Measurements from ENCODE around the gene MEGF10. TPM values are rescaled to one million over a fixed set of nuclear protein-coding genes. Genes with fewer than 3 reads are reported as not detected.

Gene MEGF10
- total RNA-seq, 1 experiment from 2014 or later, result not detected

DNA sequence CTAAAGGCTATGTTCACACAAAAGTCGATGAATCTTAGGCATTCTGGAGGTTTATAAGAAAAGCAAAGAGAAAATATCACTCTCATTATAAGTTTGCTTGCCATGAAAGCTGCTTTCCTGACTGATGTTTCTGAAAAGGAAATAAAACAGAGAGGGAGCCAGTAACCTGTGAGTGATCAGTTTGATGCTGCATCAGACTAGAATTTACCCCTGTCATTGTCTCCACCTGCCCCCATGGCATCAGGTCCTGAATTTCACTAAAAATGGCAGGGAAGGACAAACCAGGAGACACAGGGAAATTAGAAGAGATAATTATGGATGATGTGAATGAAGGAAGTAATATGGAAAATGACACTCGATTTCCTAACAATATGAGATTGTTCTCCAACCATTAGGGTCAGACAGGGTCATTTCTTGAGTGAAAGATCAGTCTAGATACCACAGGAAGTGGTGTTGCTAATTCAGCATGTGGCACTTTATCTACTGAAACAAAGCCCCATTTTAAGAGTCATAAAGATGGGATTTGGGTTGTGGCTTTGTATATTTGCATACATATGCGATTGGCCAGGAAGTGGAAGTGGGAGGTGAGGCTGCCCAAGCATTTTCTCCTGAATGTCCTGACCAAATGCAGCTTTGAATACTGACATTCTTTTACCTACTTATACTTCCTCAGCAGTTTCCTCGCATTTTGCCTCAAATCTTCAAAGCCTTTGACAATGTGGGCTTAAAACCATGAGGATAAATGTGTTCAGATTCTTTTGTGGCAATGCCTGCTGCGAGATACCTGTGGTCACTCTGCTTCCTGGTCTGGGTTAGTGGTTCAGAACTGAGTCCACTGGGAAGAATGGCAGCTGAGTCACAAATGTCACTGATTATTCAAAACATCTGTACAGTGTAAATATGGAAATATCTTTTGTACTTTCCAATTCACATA lies 29.7 kb downstream of the MEGF10 start:
- Histone ChIP-seq H3K27me3 (ENCODE audit: insufficient read depth, low read depth) (no peaks in the 10 kb centered on the region), H3F3A (ENCODE audit: insufficient read depth, low read depth) (no peaks in the 10 kb centered on the region), H3K4me2 (no peak overlapping the region), H3K79me2 (ENCODE audit: low read depth) (no peaks in the 10 kb centered on the region), H2AFZ (no peak overlapping the region), H3K4me3 (no peak overlapping the region), H3K4me1 (replicated peaks; ENCODE audit: insufficient read depth) (no peaks in the 10 kb centered on the region), H4K20me1 (ENCODE audit: insufficient read depth) (no peaks in the 10 kb centered on the region), H3K36me3 (ENCODE audit: low read depth) (no peaks in the 10 kb centered on the region), H3K9me3 (ENCODE audit: insufficient read depth, low read depth) (no peaks in the 10 kb centered on the region), H3K27ac (no peak overlapping the region), H3K9me2 (ENCODE audit: insufficient read depth) (no peaks in the 10 kb centered on the region)
- DNase-seq, result no peak
- CTCF ChIA-PET, result no interaction called here
- no peak for TF ChIP-seq EZH2 (IDR thresholded peaks at IDR 0.05; ENCODE audit: low read depth)
- TF ChIP-seq, protein P1, sequence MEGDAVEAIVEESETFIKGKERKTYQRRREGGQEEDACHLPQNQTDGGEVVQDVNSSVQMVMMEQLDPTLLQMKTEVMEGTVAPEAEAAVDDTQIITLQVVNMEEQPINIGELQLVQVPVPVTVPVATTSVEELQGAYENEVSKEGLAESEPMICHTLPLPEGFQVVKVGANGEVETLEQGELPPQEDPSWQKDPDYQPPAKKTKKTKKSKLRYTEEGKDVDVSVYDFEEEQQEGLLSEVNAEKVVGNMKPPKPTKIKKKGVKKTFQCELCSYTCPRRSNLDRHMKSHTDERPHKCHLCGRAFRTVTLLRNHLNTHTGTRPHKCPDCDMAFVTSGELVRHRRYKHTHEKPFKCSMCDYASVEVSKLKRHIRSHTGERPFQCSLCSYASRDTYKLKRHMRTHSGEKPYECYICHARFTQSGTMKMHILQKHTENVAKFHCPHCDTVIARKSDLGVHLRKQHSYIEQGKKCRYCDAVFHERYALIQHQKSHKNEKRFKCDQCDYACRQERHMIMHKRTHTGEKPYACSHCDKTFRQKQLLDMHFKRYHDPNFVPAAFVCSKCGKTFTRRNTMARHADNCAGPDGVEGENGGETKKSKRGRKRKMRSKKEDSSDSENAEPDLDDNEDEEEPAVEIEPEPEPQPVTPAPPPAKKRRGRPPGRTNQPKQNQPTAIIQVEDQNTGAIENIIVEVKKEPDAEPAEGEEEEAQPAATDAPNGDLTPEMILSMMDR (conservative IDR thresholded peaks at IDR 0.05), result no peak
- POLR2A ChIA-PET (ENCODE audit: unreplicated experiment), result no interaction called here
- BruUV-seq (replicated peaks), result no TSS peak
- intact Hi-C loops (cut with micrococcal nuclease; ENCODE audit: unreplicated experiment), result no loop called here

DNA sequence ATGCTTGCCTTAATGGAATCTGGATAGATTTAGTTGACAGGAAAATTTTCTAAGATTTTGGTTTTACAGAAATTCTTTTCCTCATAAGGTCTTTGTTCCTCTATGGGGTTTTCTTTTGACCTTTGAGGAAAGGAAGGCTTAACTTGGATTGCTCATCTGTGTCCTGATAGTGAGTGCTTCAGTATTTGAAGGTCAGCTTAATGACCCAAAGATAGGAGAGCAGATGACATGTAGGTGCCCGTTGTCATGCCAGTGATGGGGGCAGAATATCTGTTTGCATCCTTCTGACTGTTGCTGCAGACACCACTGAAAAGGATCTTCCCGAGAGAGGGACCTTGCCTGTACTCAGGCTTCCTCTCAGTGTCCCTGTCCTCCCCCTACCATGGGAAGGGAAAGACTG lies 30.9 kb downstream of the MEGF10 start:
- H3K79me2 ChIP-seq (ENCODE audit: low read depth), result no peaks in the 10 kb centered on the region
- no peaks in the 10 kb centered on the region for H3K9me2 ChIP-seq (ENCODE audit: insufficient read depth)
- no peak overlapping the region for H3K27ac ChIP-seq
- no peak overlapping the region for H2AFZ ChIP-seq
- no peak for DNase-seq
- no peaks in the 10 kb centered on the region for H3K4me1 ChIP-seq (replicated peaks; ENCODE audit: insufficient read depth)
- H3K4me2 ChIP-seq, result no peak overlapping the region
- intact Hi-C loops (cut with micrococcal nuclease; ENCODE audit: unreplicated experiment), result no loop called here
- no peaks in the 10 kb centered on the region for H3K9me3 ChIP-seq (ENCODE audit: insufficient read depth, low read depth)
- no peaks in the 10 kb centered on the region for H4K20me1 ChIP-seq (ENCODE audit: insufficient read depth)
- no TSS peak for BruUV-seq (replicated peaks)
- H3K4me3 ChIP-seq, result no peak overlapping the region
- H3K36me3 ChIP-seq (ENCODE audit: low read depth), result no peaks in the 10 kb centered on the region
- CTCF ChIA-PET, result no interaction called here
- H3F3A ChIP-seq (ENCODE audit: insufficient read depth, low read depth), result no peaks in the 10 kb centered on the region
- no peaks in the 10 kb centered on the region for H3K27me3 ChIP-seq (ENCODE audit: insufficient read depth, low read depth)
- TF ChIP-seq EZH2 (IDR thresholded peaks at IDR 0.05; ENCODE audit: low read depth), result no peak
- TF ChIP-seq, protein P1 (conservative IDR thresholded peaks at IDR 0.05), result no peak
- POLR2A ChIA-PET (ENCODE audit: unreplicated experiment), result no interaction called here

DNA sequence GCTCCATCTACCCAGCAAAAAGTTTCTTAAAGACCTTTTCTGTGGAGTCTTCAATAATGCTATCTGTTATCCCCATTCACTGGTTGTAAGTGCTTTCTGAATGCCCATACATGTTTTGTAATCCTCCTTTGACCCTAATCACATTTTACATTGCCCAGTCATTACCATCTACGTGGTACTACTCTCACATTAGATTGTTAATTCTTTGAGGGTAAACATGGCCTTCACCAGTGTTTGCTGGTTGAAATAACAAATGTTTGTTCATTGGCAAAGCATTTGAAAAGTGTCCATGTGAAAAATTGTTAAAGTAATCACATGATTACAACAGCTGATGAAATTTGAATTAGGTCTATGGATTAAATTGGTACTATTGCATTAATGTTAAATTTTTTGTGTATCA lies 31.8 kb downstream of the MEGF10 start:
- TF ChIP-seq, protein P1 (conservative IDR thresholded peaks at IDR 0.05), result no peak
- no peak for TF ChIP-seq EZH2 (IDR thresholded peaks at IDR 0.05; ENCODE audit: low read depth)
- POLR2A ChIA-PET (ENCODE audit: unreplicated experiment), result no interaction called here
- H3K36me3 ChIP-seq (ENCODE audit: low read depth), result no peaks in the 10 kb centered on the region
- H2AFZ ChIP-seq, result 0 out of 2 replicates have a peak overlapping the region, but pooled peaks have one; percentile 2
- H3K27me3 ChIP-seq (ENCODE audit: insufficient read depth, low read depth), result no peaks in the 10 kb centered on the region
- no peak overlapping the region for H3K4me2 ChIP-seq
- no peak overlapping the region for H3K27ac ChIP-seq
- no peak overlapping the region for H3K4me3 ChIP-seq
- no peaks in the 10 kb centered on the region for H3K9me2 ChIP-seq (ENCODE audit: insufficient read depth)
- no peaks in the 10 kb centered on the region for H3K79me2 ChIP-seq (ENCODE audit: low read depth)
- no peaks in the 10 kb centered on the region for H3F3A ChIP-seq (ENCODE audit: insufficient read depth, low read depth)
- no peak for DNase-seq
- CTCF ChIA-PET, result no interaction called here
- intact Hi-C loops (cut with micrococcal nuclease; ENCODE audit: unreplicated experiment), result no loop called here
- H3K4me1 ChIP-seq (replicated peaks; ENCODE audit: insufficient read depth), result no peaks in the 10 kb centered on the region
- no TSS peak for BruUV-seq (replicated peaks)
- no peaks in the 10 kb centered on the region for H3K9me3 ChIP-seq (ENCODE audit: insufficient read depth, low read depth)
- no peaks in the 10 kb centered on the region for H4K20me1 ChIP-seq (ENCODE audit: insufficient read depth)

Data from PC-9 (cell line).